H1 (cell line): Measurements from ENCODE around the gene NBEA. TPM values are rescaled to one million over a fixed set of nuclear protein-coding genes. Genes with fewer than 3 reads are reported as not detected.

Experiments
- CTCF ChIA-PET: fragments of 300-600 bp; sonication (Branson Sonifier 250); formaldehyde crosslinking; loops from one replicate; lab custom pipeline; 2021; ENCODE audit not compliant: partially characterized antibody; lab: Charles Lee
- POLR2A ChIA-PET: fragments of 300-600 bp; sonication (Branson Sonifier 250); formaldehyde crosslinking; loops from one replicate; lab custom pipeline; 2021; ENCODE audit warnings: inconsistent platforms; ENCODE audit not compliant: partially characterized antibody; lab: Charles Lee
- DNase-seq, 2 experiments: peaks; one replicate each; pipeline versions ENCODE4 v3.0.0 to v3.0.0-alpha.2; 2010 to 2022; ENCODE audit warnings: low spot score in 2 of 2, low read depth in 1 of 2, mixed read lengths in 1 of 2
- FAIRE-seq: peaks from 2 replicates; lab custom pipeline; 2011; peaks lifted over from hg19 to GRCh38; lab: Jason Lieb, UNC
- H2AFZ ChIP-seq: 2 replicates; pipeline ENCODE4 v1.8.1; 2012; ENCODE audit warnings: low read length, inconsistent platforms
- H2AK5ac ChIP-seq: 2 replicates; pipeline ENCODE4 v1.6.1; 2013; ENCODE audit warnings: low read depth, low read length
- H2BK120ac ChIP-seq: replicated peaks from 2 replicates; pipeline ENCODE3; 2013; ENCODE audit warnings: low read depth, low read length, inconsistent platforms
- H2BK12ac ChIP-seq: 2 replicates; pipeline ENCODE4 v1.6.1; 2013; ENCODE audit warnings: low read depth, low read length
- H2BK15ac ChIP-seq: 2 replicates; pipeline ENCODE4 v1.6.1; 2013; ENCODE audit warnings: low read length
- H2BK20ac ChIP-seq: 2 replicates; pipeline ENCODE4 v1.6.1; 2013; ENCODE audit warnings: low read length
- H2BK5ac ChIP-seq: 2 replicates; pipeline ENCODE4 v1.6.1; 2013; ENCODE audit warnings: low read depth, low read length
- H3K14ac ChIP-seq: 2 replicates; pipeline ENCODE4 v1.6.1; 2013; ENCODE audit warnings: inconsistent platforms; ENCODE audit not compliant: insufficient read length
- H3K18ac ChIP-seq: 2 replicates; pipeline ENCODE4 v1.6.1; 2013; ENCODE audit warnings: low read length; ENCODE audit errors: extremely low read depth
- H3K23ac ChIP-seq: 2 replicates; pipeline ENCODE4 v1.6.1; 2013; ENCODE audit warnings: inconsistent platforms; ENCODE audit not compliant: insufficient read length
- H3K23me2 ChIP-seq: 2 replicates; pipeline ENCODE4 v1.6.1; 2013; ENCODE audit warnings: low read depth, low read length
- H3K27ac ChIP-seq: 2 replicates; pipeline ENCODE4 v1.6.1; 2011; ENCODE audit warnings: low read depth, low read length, inconsistent platforms
- H3K27me3 ChIP-seq, 4 experiments: replicated peaks in 1 of 4; 1 replicate in 1 of 4; 2 replicates in 3 of 4; pipeline versions ENCODE4 v1.6.1 to v1.8.1; 2011 to 2013; ENCODE audit warnings: low read length in 3 of 4, mild to moderate bottlenecking in 3 of 4, inconsistent platforms in 2 of 4, mixed read lengths in 2 of 4, moderate library complexity in 1 of 4; ENCODE audit not compliant: control insufficient read depth in 3 of 4, insufficient read depth in 3 of 4; ENCODE audit errors: extremely low read depth in 1 of 4
- H3K36me3 ChIP-seq, 4 experiments: 2 replicates each; pipeline versions ENCODE4 v1.6.1 to v1.8.1; 2011 to 2013; ENCODE audit warnings: mild to moderate bottlenecking in 4 of 4, low read length in 3 of 4, moderate library complexity in 2 of 4, control low read depth in 1 of 4, inconsistent platforms in 1 of 4; ENCODE audit not compliant: insufficient read depth in 4 of 4, control insufficient read depth in 2 of 4
- H3K4ac ChIP-seq: replicated peaks from 2 replicates; pipeline ENCODE3; 2013; ENCODE audit warnings: low read length, low read depth, mixed read lengths, inconsistent platforms; ENCODE audit not compliant: insufficient read length
- H3K4me1 ChIP-seq, 4 experiments: replicated peaks in 1 of 4; 1 replicate in 1 of 4; 2 replicates in 3 of 4; pipeline versions ENCODE4 v1.6.1 to v1.8.1; 2011 to 2013; ENCODE audit warnings: low read length in 3 of 4, inconsistent platforms in 2 of 4, mixed read lengths in 1 of 4; ENCODE audit not compliant: insufficient read depth in 4 of 4, control insufficient read depth in 3 of 4
- H3K4me2 ChIP-seq, 2 experiments: 2 replicates each; pipeline versions ENCODE4 v1.6.1 to v1.8.1; 2011 to 2013; ENCODE audit warnings: low read depth in 2 of 2, low read length in 2 of 2, control low read depth in 1 of 2, inconsistent platforms in 1 of 2, mild to moderate bottlenecking in 1 of 2; ENCODE audit not compliant: insufficient read depth in 1 of 2
- H3K4me3 ChIP-seq, 4 experiments: fragments of 200-600, 300-600 bp in 1 of 4; sonication (generic), shearing (Covaris generic), sonication (Bioruptor Twin) in 1 of 4; 2 replicates each; pipeline versions ENCODE4 v1.5.1 to v1.8.1; 2011 to 2016; ENCODE audit warnings: low read length in 4 of 4, low read depth in 3 of 4, control low read depth in 2 of 4, inconsistent platforms in 2 of 4, mild to moderate bottlenecking in 2 of 4, mixed read lengths in 1 of 4, moderate library complexity in 1 of 4; ENCODE audit not compliant: insufficient read depth in 2 of 4; ENCODE audit errors: extremely low read depth in 1 of 4
- H3K56ac ChIP-seq: replicated peaks from 2 replicates; pipeline ENCODE3; 2013; ENCODE audit warnings: low read depth, mild to moderate bottlenecking, mixed read lengths, low read length, inconsistent platforms; ENCODE audit not compliant: insufficient read length
- H3K79me1 ChIP-seq: 2 replicates; pipeline ENCODE4 v1.6.1; 2013; ENCODE audit warnings: low read depth, low read length, control low read depth
- H3K79me2 ChIP-seq, 2 experiments: 2 replicates each; pipeline versions ENCODE4 v1.6.1 to v1.8.1; 2012 to 2013; ENCODE audit warnings: low read length in 2 of 2, mild to moderate bottlenecking in 2 of 2, inconsistent platforms in 1 of 2; ENCODE audit not compliant: insufficient read depth in 2 of 2, control insufficient read depth in 1 of 2
- H3K9ac ChIP-seq, 4 experiments: replicated peaks in 1 of 4; 1 replicate in 1 of 4; 2 replicates in 3 of 4; pipeline versions ENCODE4 v1.6.1 to v1.8.1; 2011 to 2013; ENCODE audit warnings: low read depth in 3 of 4, low read length in 3 of 4, control low read depth in 2 of 4, mild to moderate bottlenecking in 2 of 4, moderate library complexity in 2 of 4, inconsistent platforms in 1 of 4; ENCODE audit errors: extremely low read depth in 1 of 4
- H3K9me3 ChIP-seq, 2 experiments: 2 replicates each; pipeline versions ENCODE4 v1.6.1 to v1.8.1; 2012 to 2013; ENCODE audit warnings: mild to moderate bottlenecking in 2 of 2, moderate library complexity in 2 of 2, control low read depth in 1 of 2, inconsistent platforms in 1 of 2, low read depth in 1 of 2, low read length in 1 of 2, mixed read lengths in 1 of 2; ENCODE audit not compliant: insufficient read depth in 2 of 2
- H4K20me1 ChIP-seq, 2 experiments: replicated peaks in 1 of 2; 2 replicates each; pipeline versions ENCODE3 to v1.8.1; 2011 to 2013; ENCODE audit warnings: inconsistent platforms in 2 of 2, low read length in 2 of 2, mild to moderate bottlenecking in 1 of 2; ENCODE audit not compliant: insufficient read depth in 2 of 2, control insufficient read depth in 1 of 2
- H4K5ac ChIP-seq: 2 replicates; pipeline ENCODE4 v1.6.1; 2013; ENCODE audit warnings: low read length, low read depth, mixed read lengths, inconsistent platforms; ENCODE audit not compliant: insufficient read length
- H4K8ac ChIP-seq: 2 replicates; pipeline ENCODE4 v1.8.0; 2013; ENCODE audit warnings: mild to moderate bottlenecking, moderate library complexity, low read length, inconsistent platforms; ENCODE audit not compliant: insufficient read depth; ENCODE audit errors: extremely low read depth
- H4K91ac ChIP-seq: replicated peaks from 2 replicates; pipeline ENCODE3; 2013; ENCODE audit warnings: low read length, mixed read lengths, inconsistent platforms; ENCODE audit not compliant: insufficient read length
- BRCA1 ChIP-seq: IDR thresholded peaks from 2 replicates; pipeline ENCODE4 v1.6.1; 2012; ENCODE audit warnings: low read depth, low read length, improper control_type of control experiment
- CBX5 ChIP-seq: fragments of 300-800, 300-1000 bp; sonication (generic); IDR thresholded peaks from 2 replicates; pipeline ENCODE4 v1.7.1; 2016; ENCODE audit warnings: antibody characterized with exemption, low read length, low read depth
- CEBPB ChIP-seq: IDR thresholded peaks from 2 replicates; pipeline ENCODE4 v1.6.1; 2012; ENCODE audit warnings: low read depth, low read length
- FOSL1 ChIP-seq: IDR thresholded peaks from 2 replicates; pipeline ENCODE4 v1.6.1; 2011; ENCODE audit warnings: mild to moderate bottlenecking, low read depth, low read length, moderate library complexity; ENCODE audit not compliant: insufficient read depth
- KDM1A ChIP-seq: fragments of 200-600, 300-600 bp; sonication (generic); IDR thresholded peaks from 2 replicates; pipeline ENCODE4 v1.7.1; 2016; ENCODE audit warnings: mild to moderate bottlenecking, low read length, borderline replicate concordance
- PHF8 ChIP-seq: fragments of 200-600 bp; sonication (generic); conservative IDR thresholded peaks from 2 replicates; pipeline ENCODE4 v1.7.1; 2012; ENCODE audit warnings: low read depth, mild to moderate bottlenecking, inconsistent platforms, low read length, moderate library complexity
- POLR2A ChIP-seq, 2 experiments: IDR thresholded peaks; 1 replicate in 1 of 2; 2 replicates in 1 of 2; pipeline ENCODE4 v1.6.1; 2011; ENCODE audit warnings: low read depth in 2 of 2, low read length in 2 of 2, mild to moderate bottlenecking in 2 of 2; ENCODE audit errors: control extremely low read depth in 1 of 2
- POLR2AphosphoS5 ChIP-seq: IDR thresholded peaks from 2 replicates; pipeline ENCODE4 v1.6.1; 2011; ENCODE audit warnings: low read depth, low read length
- POU5F1 ChIP-seq: IDR thresholded peaks from 2 replicates; pipeline ENCODE4 v1.6.1; 2011; ENCODE audit warnings: low read depth, mild to moderate bottlenecking, low read length, moderate library complexity
- RAD21 ChIP-seq, 2 experiments: IDR thresholded peaks in 1 of 2; conservative IDR thresholded peaks in 1 of 2; 2 replicates each; pipeline ENCODE4 v1.6.1; 2011; ENCODE audit warnings: low read depth in 2 of 2, low read length in 2 of 2, improper control_type of control experiment in 1 of 2, inconsistent platforms in 1 of 2, mild to moderate bottlenecking in 1 of 2, moderate library complexity in 1 of 2
- RFX5 ChIP-seq: IDR thresholded peaks from 2 replicates; pipeline ENCODE4 v1.6.1; 2011; ENCODE audit warnings: low read depth, low read length, improper control_type of control experiment, borderline replicate concordance
- SIRT6 ChIP-seq: IDR thresholded peaks from one replicate; pipeline ENCODE4 v1.7.1; 2012; ENCODE audit warnings: low read length, inconsistent platforms
- SP2 ChIP-seq: IDR thresholded peaks from 2 replicates; pipeline ENCODE4 v1.6.1; 2012; ENCODE audit warnings: mild to moderate bottlenecking, low read length, inconsistent platforms
- SRF ChIP-seq: IDR thresholded peaks from 2 replicates; pipeline ENCODE4 v1.6.1; 2011; ENCODE audit warnings: mild to moderate bottlenecking, low read depth, low read length, moderate library complexity
- WGBS, 2 experiments: shearing (Covaris generic) in 1 of 2; methylation state at CpG; one replicate each; pipeline versions ENCODE4 v1.1.6 to v1.1.7; 2013 to 2015; ENCODE audit warnings: low lambda C conversion rate in 2 of 2, mixed read lengths in 2 of 2, inconsistent platforms in 1 of 2, low coverage in 1 of 2, missing lambda C conversion rate in 1 of 2; ENCODE audit not compliant: insufficient replicate concordance in 2 of 2, insufficient coverage in 1 of 2, insufficient read length in 1 of 2; ENCODE audit errors: extremely low coverage in 1 of 2, missing lambda C conversion rate in 1 of 2; 5-methylcytosine and 5-hydroxymethylcytosine counted together
- polyA plus RNA-seq, 7 experiments: library from polyadenylated mRNA; depleted of rRNA in 3 of 7; stranded (reverse) in 5 of 7; unstranded in 2 of 7; fragments of >200 nt in 5 of 7; fragments of 200-250 nt in 2 of 7; gene quantifications; 1 replicate in 5 of 7; 2 replicates in 1 of 7; 4 replicates in 1 of 7; pipeline versions ENCODE4 v1.2.1 to v1.2.3, GENCODE V29; 2011 to 2013; ENCODE audit warnings: missing spikeins in 2 of 7, mixed read lengths in 2 of 7
- total RNA-seq: library from RNA; stranded (reverse); fragmentation: NEBNext Ultra II Directional; extraction: Animal tissue kit (Norgen Biotek cat#: 25700); gene quantifications from 2 replicates; pipeline ENCODE4 v1.2.1, GENCODE V29; 2021
- TF ChIP-seq, protein P1 (sequence below): IDR thresholded peaks from 2 replicates; pipeline ENCODE4 v1.6.1; 2012; ENCODE audit warnings: inconsistent platforms

NBEA gene
- total and polyA plus RNA-seq, 2 of the 8 experiments (the other 6 are each of a cell fraction or from before 2014, with no cell fraction given), result 14.2 to 21.5 TPM

DNA sequence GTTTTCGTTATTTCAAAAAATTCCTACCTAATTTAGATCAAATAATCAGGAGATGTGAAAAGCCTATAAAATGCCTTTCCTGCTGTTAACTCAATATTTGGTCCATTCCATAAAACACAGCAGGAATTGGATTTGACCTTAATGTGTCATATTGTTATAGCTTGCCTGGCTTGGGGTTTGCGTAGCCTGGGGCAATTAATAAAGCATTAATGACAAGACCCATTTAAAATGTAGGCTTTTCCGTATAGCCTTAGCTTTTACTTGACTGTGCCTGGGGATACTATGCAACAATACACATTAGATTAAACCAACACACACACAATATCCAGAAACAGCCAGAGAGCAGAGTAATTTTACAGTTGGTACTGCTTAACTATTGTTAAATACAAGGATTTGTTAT is 651.6 kb downstream of the NBEA start:
- Histone ChIP-seq H3K4me3 (no peak overlapping the region), H3K27me3 (no peaks in the 10 kb centered on the region), H3K56ac (no peak overlapping the region)
- 87% methylated on average over 3 of the region's 3 CpGs; no CpG with 5 or more reads in 1 of the 2 experiments for WGBS, 2 experiments
- no peak for TF ChIP-seq FOSL1
- TF ChIP-seq POLR2A (IDR thresholded peaks at IDR 0.05; ENCODE audit: control extremely low read depth in 1 of 2, low read depth in 2 of 2, low read length in 2 of 2), result no peak
- no peak for TF ChIP-seq POU5F1
- TF ChIP-seq CBX5, result no peak
- TF ChIP-seq SP2, result no peak
- TF ChIP-seq, protein P1, sequence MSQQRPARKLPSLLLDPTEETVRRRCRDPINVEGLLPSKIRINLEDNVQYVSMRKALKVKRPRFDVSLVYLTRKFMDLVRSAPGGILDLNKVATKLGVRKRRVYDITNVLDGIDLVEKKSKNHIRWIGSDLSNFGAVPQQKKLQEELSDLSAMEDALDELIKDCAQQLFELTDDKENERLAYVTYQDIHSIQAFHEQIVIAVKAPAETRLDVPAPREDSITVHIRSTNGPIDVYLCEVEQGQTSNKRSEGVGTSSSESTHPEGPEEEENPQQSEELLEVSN, result no peak
- no peak for TF ChIP-seq POLR2AphosphoS5
- TF ChIP-seq BRCA1, result no peak
- no peak for TF ChIP-seq RAD21 (IDR thresholded peaks at IDR 0.05 in 1 of 2, conservative IDR thresholded peaks at IDR 0.05 in 1 of 2; ENCODE audit: low read depth in 2 of 2, low read length in 2 of 2)
- no peak for TF ChIP-seq PHF8
- no peak for TF ChIP-seq KDM1A
- no peak for TF ChIP-seq RFX5
- TF ChIP-seq SIRT6, result no peak
- TF ChIP-seq CEBPB, result no peak
- TF ChIP-seq SRF, result no peak
- TF ChIP-seq, all 59 proteins: peak for 0
- no peak overlapping the region for H3K14ac ChIP-seq
- H3K79me1 ChIP-seq, result no peaks in the 10 kb centered on the region
- H3K4me2 ChIP-seq, result no peak overlapping the region
- FAIRE-seq (no peak), DNase-seq (no peak)
- H2AFZ ChIP-seq, result no peak overlapping the region
- no peak overlapping the region for H4K5ac ChIP-seq
- H3K27ac ChIP-seq, result no peak overlapping the region
- no peak overlapping the region for H3K4ac ChIP-seq
- H4K8ac ChIP-seq, result no peak overlapping the region
- no peak overlapping the region for H3K18ac ChIP-seq
- no peak overlapping the region for H3K9ac ChIP-seq
- no peak overlapping the region for H2BK15ac ChIP-seq
- no peaks in the 10 kb centered on the region; the same call in 1 of the 2 replicates for H3K23me2 ChIP-seq
- no peak overlapping the region for H2BK120ac ChIP-seq
- H3K9me3 ChIP-seq, result no peaks in the 10 kb centered on the region
- H3K23ac ChIP-seq, result no peak overlapping the region
- H4K20me1 ChIP-seq, result no peaks in the 10 kb centered on the region
- no peak overlapping the region for H2AK5ac ChIP-seq
- no peaks in the 10 kb centered on the region; a peak in 1 of 7 replicates for H3K4me1 ChIP-seq
- no peak overlapping the region for H2BK5ac ChIP-seq
- ChIA-PET POLR2A (no interaction called here), CTCF (no interaction called here)
- H3K79me2 ChIP-seq, result no peaks in the 10 kb centered on the region
- no peak overlapping the region for H4K91ac ChIP-seq
- no peak overlapping the region for H2BK20ac ChIP-seq
- H2BK12ac ChIP-seq, result no peak overlapping the region
- no peaks in the 10 kb centered on the region for H3K36me3 ChIP-seq
